VCaP (cell line): ENCODE measurements around the gene TM4SF1.

Experiments used
- H3K27ac ChIP-seq: fragments of 450-650 bp; 2 replicates; pipeline ENCODE4 v1.5.1; 2017
- CTCF ChIP-seq: fragments of 450-650 bp; conservative IDR thresholded peaks from 2 replicates; pipeline ENCODE4 v1.5.1; 2017; ENCODE audit warnings: mild to moderate bottlenecking, moderate library complexity

The TM4SF1 gene

GRCh38 chr3:149327156-149327555 lies 50.3 kb downstream of the TM4SF1 start:
- TF ChIP-seq CTCF, result no peak
- no peak overlapping the region; the same call in 1 of the 2 replicates for H3K27ac ChIP-seq

GRCh38 chr3:149325581-149325980 lies 51.9 kb downstream of the TM4SF1 start:
- no peak overlapping the region for H3K27ac ChIP-seq
- TF ChIP-seq CTCF, result no peak

- H3K27ac ChIP-seq, result no peak overlapping the region
- no peak for TF ChIP-seq CTCF
Measured at GRCh38 chr3:149324332-149324731, 53.1 kb downstream of the TM4SF1 start.

- no peak overlapping the region for H3K27ac ChIP-seq
- no peak for TF ChIP-seq CTCF
Measured at GRCh38 chr3:149321640-149322039, 55.8 kb downstream of the TM4SF1 start.

- no peak for TF ChIP-seq CTCF
- no peak overlapping the region for H3K27ac ChIP-seq
Measured at GRCh38 chr3:149321136-149321535, 56.3 kb downstream of the TM4SF1 start.

- no peak for TF ChIP-seq CTCF
Measured at GRCh38 chr3:149319750-149320149, 57.7 kb downstream of the TM4SF1 start.

More at GRCh38 chr3:149319750-149320149, 57.7 kb downstream of the TM4SF1 start:
- H3K27ac ChIP-seq, result no peak overlapping the region
